Measurements from ENCODE around the gene CDK4. TPM values are rescaled to one million over a fixed set of nuclear protein-coding genes. Genes with fewer than 3 reads are reported as not detected.

Gene CDK4
- total and polyA plus RNA-seq, 2 donors = 38.5 to 96.8 TPM

DNA sequence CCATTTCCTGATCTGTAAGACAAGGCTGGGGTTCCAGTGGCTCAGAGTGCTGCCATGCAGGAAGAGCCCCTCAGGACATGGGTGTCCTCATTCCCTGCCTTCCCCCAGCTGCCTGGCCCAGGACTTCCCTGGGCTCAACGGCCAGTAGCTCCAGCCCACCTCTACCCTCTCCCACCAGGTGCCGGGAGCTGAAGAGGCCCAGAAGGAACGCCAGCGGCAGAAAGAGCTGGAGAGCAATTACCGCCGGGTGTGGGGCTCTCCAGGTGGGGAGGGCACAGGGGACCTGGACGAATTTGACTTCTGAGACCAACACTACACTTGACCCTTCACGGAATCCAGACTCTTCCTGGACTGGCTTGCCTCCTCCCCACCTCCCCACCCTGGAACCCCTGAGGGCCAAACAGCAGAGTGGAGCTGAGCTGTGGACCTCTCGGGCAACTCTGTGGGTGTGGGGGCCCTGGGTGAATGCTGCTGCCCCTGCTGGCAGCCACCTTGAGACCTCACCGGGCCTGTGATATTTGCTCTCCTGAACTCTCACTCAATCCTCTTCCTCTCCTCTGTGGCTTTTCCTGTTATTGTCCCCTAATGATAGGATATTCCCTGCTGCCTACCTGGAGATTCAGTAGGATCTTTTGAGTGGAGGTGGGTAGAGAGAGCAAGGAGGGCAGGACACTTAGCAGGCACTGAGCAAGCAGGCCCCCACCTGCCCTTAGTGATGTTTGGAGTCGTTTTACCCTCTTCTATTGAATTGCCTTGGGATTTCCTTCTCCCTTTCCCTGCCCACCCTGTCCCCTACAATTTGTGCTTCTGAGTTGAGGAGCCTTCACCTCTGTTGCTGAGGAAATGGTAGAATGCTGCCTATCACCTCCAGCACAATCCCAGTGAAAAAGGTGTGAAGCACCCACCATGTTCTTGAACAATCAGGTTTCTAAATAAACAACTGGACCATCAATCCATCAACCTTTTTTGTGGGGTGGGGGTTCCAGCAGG lies 31.2 kb downstream of the CDK4 start:
- 96% methylated on average over 11 of the region's 11 CpGs for WGBS
- no peak overlapping the region for H3K4me3 ChIP-seq (ENCODE audit: low read length in 2 of 2)
- H3K27me3 ChIP-seq (ENCODE audit: control insufficient read depth in 2 of 2, insufficient read depth in 1 of 2, low read length in 1 of 2) = peaks cover 0 to under 1% of the 10 kb centered on the region in 2 donors
- H3K4me1 ChIP-seq (ENCODE audit: control insufficient read depth in 2 of 2, insufficient read depth in 2 of 2, low read length in 2 of 2) = no peaks in the 10 kb centered on the region
- no peak overlapping the region for H3K27ac ChIP-seq (ENCODE audit: low read depth in 1 of 2, low read length in 1 of 2)
- DNase-seq (ENCODE audit: low read depth in 6 of 9, low spot score in 9 of 9) = no peak
- no peaks in the 10 kb centered on the region for H3K9me3 ChIP-seq (ENCODE audit: control insufficient read depth in 2 of 2, insufficient read depth in 1 of 2, low read length in 1 of 2)
- peaks cover 58 to 62% of the 10 kb centered on the region in 2 donors for H3K36me3 ChIP-seq (ENCODE audit: control insufficient read depth in 2 of 2, insufficient read depth in 2 of 2, low read length in 1 of 2)

GRCh38 chr12:57719777-57720605 lies 32.1 kb downstream of the CDK4 start:
- Histone ChIP-seq H3K4me1 (ENCODE audit: control insufficient read depth in 2 of 2, insufficient read depth in 2 of 2, low read length in 2 of 2) (no peaks in the 10 kb centered on the region), H3K36me3 (ENCODE audit: control insufficient read depth in 2 of 2, insufficient read depth in 2 of 2, low read length in 1 of 2) (peaks cover 62 to 63% of the 10 kb centered on the region in 2 donors), H3K4me3 (ENCODE audit: low read length in 2 of 2) (no peak overlapping the region), H3K27me3 (ENCODE audit: control insufficient read depth in 2 of 2, insufficient read depth in 1 of 2, low read length in 1 of 2) (no peaks in the 10 kb centered on the region), H3K9me3 (ENCODE audit: control insufficient read depth in 2 of 2, insufficient read depth in 1 of 2, low read length in 1 of 2) (no peaks in the 10 kb centered on the region), H3K27ac (ENCODE audit: low read depth in 1 of 2, low read length in 1 of 2) (no peak overlapping the region)
- 98% methylated on average over 20 of the region's 20 CpGs for WGBS
- no peak for DNase-seq (ENCODE audit: low read depth in 6 of 9, low spot score in 9 of 9)

- peaks cover 68 to 69% of the 10 kb centered on the region in 2 donors for H3K36me3 ChIP-seq (ENCODE audit: control insufficient read depth in 2 of 2, insufficient read depth in 2 of 2, low read length in 1 of 2)
- no peak overlapping the region for H3K27ac ChIP-seq (ENCODE audit: low read depth in 1 of 2, low read length in 1 of 2)
- no peaks in the 10 kb centered on the region for H3K4me1 ChIP-seq (ENCODE audit: control insufficient read depth in 2 of 2, insufficient read depth in 2 of 2, low read length in 2 of 2)
- H3K9me3 ChIP-seq (ENCODE audit: control insufficient read depth in 2 of 2, insufficient read depth in 1 of 2, low read length in 1 of 2) = no peaks in the 10 kb centered on the region
- H3K27me3 ChIP-seq (ENCODE audit: control insufficient read depth in 2 of 2, insufficient read depth in 1 of 2, low read length in 1 of 2) = no peaks in the 10 kb centered on the region
- WGBS = 98% methylated on average over 15 of the region's 15 CpGs
- DNase-seq (ENCODE audit: low read depth in 6 of 9, low spot score in 9 of 9) = no peak
- no peak overlapping the region for H3K4me3 ChIP-seq (ENCODE audit: low read length in 2 of 2)
These were observed 33.2 kb downstream of the CDK4 start for GRCh38 chr12:57718641-57719528.

DNA sequence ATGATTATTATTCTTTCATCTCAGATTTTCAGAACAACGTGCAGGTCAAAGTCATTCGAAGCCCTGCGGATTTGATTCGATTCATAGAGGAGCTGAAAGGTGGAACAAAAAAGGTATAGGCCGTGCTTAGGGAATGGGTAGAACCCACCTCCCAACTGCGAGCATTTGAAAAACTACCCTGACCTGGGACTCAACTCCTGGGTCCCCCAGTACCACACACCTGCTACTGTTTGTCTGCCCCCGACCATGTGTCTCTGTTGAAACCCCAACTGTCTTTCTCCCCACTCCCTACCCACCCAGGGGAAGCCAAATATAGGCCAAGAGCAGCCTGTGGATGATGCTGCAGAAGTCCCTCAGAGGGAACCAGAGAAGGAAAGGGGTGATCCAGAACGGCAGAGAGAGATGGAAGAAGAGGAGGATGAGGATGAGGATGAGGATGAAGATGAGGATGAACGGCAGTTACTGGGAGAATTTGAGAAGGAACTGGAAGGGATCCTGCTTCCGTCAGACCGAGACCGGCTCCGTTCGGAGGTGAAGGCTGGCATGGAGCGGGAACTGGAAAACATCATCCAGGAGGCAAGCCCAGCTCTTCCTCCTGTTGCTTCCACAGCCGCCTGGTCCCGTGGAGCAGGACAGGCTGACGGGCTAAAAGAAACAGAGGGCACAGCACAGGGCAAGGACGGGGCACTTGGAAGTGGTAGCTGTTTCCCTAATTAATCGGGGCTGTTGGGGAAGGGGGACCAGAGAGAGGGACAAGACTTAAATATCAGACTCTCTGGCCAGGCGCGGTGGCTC lies 34.1 kb downstream of the CDK4 start:
- Histone ChIP-seq H3K4me1 (ENCODE audit: control insufficient read depth in 2 of 2, insufficient read depth in 2 of 2, low read length in 2 of 2) (no peaks in the 10 kb centered on the region), H3K4me3 (ENCODE audit: low read length in 2 of 2) (no peak overlapping the region), H3K36me3 (ENCODE audit: control insufficient read depth in 2 of 2, insufficient read depth in 2 of 2, low read length in 1 of 2) (peaks cover 68 to 69% of the 10 kb centered on the region in 2 donors), H3K9me3 (ENCODE audit: control insufficient read depth in 2 of 2, insufficient read depth in 1 of 2, low read length in 1 of 2) (no peaks in the 10 kb centered on the region), H3K27ac (ENCODE audit: low read depth in 1 of 2, low read length in 1 of 2) (no peak overlapping the region), H3K27me3 (ENCODE audit: control insufficient read depth in 2 of 2, insufficient read depth in 1 of 2, low read length in 1 of 2) (no peaks in the 10 kb centered on the region)
- DNase-seq (ENCODE audit: low read depth in 6 of 9, low spot score in 9 of 9) = no peak
- 98% methylated on average over 22 of the region's 22 CpGs for WGBS

DNA sequence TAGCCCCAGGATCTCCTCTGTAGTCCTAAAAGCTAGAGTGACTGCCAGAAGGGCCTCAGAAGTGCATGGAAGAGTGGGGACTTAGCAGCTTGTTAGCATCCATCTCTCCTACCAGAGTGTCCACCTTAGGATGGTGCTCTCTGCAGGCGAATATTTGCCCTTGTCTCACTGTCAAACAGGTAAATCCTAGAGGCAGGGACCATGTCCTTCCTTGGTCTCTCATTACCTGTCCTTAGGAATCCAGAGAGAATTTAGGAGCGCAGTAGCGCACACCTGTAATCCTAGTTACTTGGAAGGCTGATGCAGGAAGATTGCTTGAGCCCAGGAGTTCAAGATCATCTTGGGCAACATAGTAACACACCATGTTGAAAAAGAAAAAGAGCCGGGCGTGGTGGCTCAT lies 35.0 kb downstream of the CDK4 start:
- Histone ChIP-seq H3K9me3 (ENCODE audit: control insufficient read depth in 2 of 2, insufficient read depth in 1 of 2, low read length in 1 of 2) (no peaks in the 10 kb centered on the region), H3K4me1 (ENCODE audit: control insufficient read depth in 2 of 2, insufficient read depth in 2 of 2, low read length in 2 of 2) (no peaks in the 10 kb centered on the region), H3K27ac (ENCODE audit: low read depth in 1 of 2, low read length in 1 of 2) (no peak overlapping the region), H3K27me3 (ENCODE audit: control insufficient read depth in 2 of 2, insufficient read depth in 1 of 2, low read length in 1 of 2) (no peaks in the 10 kb centered on the region), H3K4me3 (ENCODE audit: low read length in 2 of 2) (no peak overlapping the region), H3K36me3 (ENCODE audit: control insufficient read depth in 2 of 2, insufficient read depth in 2 of 2, low read length in 1 of 2) (peaks cover 68 to 73% of the 10 kb centered on the region in 2 donors)
- no peak for DNase-seq (ENCODE audit: low read depth in 6 of 9, low spot score in 9 of 9)
- 98% methylated on average over 5 of the region's 5 CpGs for WGBS

DNA sequence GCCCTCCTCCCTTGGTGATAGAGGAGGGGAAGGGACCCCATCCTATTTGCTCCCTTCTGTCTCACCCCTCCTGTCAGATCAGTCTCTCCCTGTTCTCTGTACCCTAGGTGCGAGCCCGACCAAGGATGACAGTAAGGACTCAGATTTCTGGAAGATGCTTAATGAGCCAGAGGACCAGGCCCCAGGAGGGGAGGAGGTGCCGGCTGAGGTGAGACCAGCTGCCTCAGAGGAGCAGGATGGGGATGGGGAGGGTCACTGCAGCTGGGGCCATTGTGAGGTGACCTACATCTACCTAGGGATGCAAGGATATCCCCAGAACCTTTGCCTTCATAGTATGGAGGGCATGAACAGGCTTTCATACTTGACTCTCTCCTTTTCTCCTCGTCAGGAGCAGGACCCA lies 35.8 kb downstream of the CDK4 start:
- no peak for DNase-seq (ENCODE audit: low read depth in 6 of 9, low spot score in 9 of 9)
- Histone ChIP-seq H3K27ac (ENCODE audit: low read depth in 1 of 2, low read length in 1 of 2) (no peak overlapping the region), H3K9me3 (ENCODE audit: control insufficient read depth in 2 of 2, insufficient read depth in 1 of 2, low read length in 1 of 2) (no peaks in the 10 kb centered on the region), H3K4me1 (ENCODE audit: control insufficient read depth in 2 of 2, insufficient read depth in 2 of 2, low read length in 2 of 2) (no peaks in the 10 kb centered on the region), H3K4me3 (ENCODE audit: low read length in 2 of 2) (no peak overlapping the region), H3K36me3 (ENCODE audit: control insufficient read depth in 2 of 2, insufficient read depth in 2 of 2, low read length in 1 of 2) (peaks cover 63 to 66% of the 10 kb centered on the region in 2 donors), H3K27me3 (ENCODE audit: control insufficient read depth in 2 of 2, insufficient read depth in 1 of 2, low read length in 1 of 2) (no peaks in the 10 kb centered on the region)
- WGBS = 96% methylated on average over 4 of the region's 4 CpGs

DNA sequence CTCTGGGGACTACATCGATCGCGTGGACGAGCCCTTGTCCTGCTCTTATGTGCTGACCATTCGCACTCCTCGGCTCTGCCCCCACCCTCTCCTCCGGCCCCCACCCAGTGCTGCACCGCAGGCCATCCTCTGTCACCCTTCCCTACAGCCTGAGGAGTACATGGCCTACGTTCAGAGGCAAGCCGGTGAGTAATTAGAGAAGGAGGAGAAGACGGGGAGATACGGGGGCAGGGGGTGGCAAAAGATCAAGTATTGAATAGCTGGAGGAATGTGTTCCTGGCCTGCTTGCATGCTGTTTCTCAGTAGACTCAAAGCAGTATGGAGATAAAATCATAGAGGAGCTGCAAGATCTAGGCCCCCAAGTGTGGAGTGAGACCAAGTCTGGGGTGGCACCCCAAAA lies 36.3 kb downstream of the CDK4 start:
- no peaks in the 10 kb centered on the region for H3K27me3 ChIP-seq (ENCODE audit: control insufficient read depth in 2 of 2, insufficient read depth in 1 of 2, low read length in 1 of 2)
- H3K4me3 ChIP-seq (ENCODE audit: low read length in 2 of 2) = no peak overlapping the region
- H3K36me3 ChIP-seq (ENCODE audit: control insufficient read depth in 2 of 2, insufficient read depth in 2 of 2, low read length in 1 of 2) = peaks cover 61 to 62% of the 10 kb centered on the region in 2 donors
- H3K9me3 ChIP-seq (ENCODE audit: control insufficient read depth in 2 of 2, insufficient read depth in 1 of 2, low read length in 1 of 2) = no peaks in the 10 kb centered on the region
- DNase-seq (ENCODE audit: low read depth in 6 of 9, low spot score in 9 of 9) = no peak
- H3K27ac ChIP-seq (ENCODE audit: low read depth in 1 of 2, low read length in 1 of 2) = no peak overlapping the region
- WGBS = 96% methylated on average over 12 of the region's 12 CpGs
- H3K4me1 ChIP-seq (ENCODE audit: control insufficient read depth in 2 of 2, insufficient read depth in 2 of 2, low read length in 2 of 2) = no peaks in the 10 kb centered on the region

Measured in thymus (tissue), 11 donors.